Measurements from ENCODE around the gene PRKCH. TPM values are rescaled to one million over a fixed set of nuclear protein-coding genes. Genes with fewer than 3 reads are reported as not detected.

Gene PRKCH
- total and polyA plus RNA-seq, 2 of the 13 experiments (the other 11 are each of a cell fraction or from before 2014, with no cell fraction given) = 0.48 to 1.3 TPM

DNA sequence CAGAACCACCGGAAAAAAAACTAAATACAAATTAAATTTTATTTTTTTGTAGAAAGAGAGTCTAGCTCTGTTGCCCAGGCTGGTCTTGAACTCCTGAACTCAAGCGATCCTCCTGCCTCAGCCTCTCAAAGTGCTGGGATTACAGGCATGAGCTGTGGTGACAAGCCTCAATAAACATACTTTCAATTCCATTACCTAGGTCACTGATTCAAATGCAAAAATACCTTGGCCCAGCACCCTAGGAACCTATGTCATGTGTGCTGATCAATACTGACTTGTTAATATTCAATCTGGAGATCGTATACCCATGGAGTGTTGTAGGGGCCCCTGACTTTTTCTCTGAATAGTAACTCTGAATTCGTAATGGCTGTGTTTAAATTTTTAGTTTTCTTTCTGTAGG is 33.2 kb upstream of the PRKCH start (continued):
- TF ChIP-seq, protein P1, sequence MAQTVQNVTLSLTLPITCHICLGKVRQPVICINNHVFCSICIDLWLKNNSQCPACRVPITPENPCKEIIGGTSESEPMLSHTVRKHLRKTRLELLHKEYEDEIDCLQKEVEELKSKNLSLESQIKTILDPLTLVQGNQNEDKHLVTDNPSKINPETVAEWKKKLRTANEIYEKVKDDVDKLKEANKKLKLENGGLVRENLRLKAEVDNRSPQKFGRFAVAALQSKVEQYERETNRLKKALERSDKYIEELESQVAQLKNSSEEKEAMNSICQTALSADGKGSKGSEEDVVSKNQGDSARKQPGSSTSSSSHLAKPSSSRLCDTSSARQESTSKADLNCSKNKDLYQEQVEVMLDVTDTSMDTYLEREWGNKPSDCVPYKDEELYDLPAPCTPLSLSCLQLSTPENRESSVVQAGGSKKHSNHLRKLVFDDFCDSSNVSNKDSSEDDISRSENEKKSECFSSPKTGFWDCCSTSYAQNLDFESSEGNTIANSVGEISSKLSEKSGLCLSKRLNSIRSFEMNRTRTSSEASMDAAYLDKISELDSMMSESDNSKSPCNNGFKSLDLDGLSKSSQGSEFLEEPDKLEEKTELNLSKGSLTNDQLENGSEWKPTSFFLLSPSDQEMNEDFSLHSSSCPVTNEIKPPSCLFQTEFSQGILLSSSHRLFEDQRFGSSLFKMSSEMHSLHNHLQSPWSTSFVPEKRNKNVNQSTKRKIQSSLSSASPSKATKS (CRISPR knock-in tag; IDR thresholded peaks at IDR 0.05) = no peak
- TF ChIP-seq TMF1 (CRISPR knock-in tag; IDR thresholded peaks at IDR 0.05; ENCODE audit: low read depth) = no peak
- no peak for TF ChIP-seq KLF16 (CRISPR knock-in tag; IDR thresholded peaks at IDR 0.05)
- no peak for TF ChIP-seq ZNF749 (CRISPR knock-in tag; IDR thresholded peaks at IDR 0.05; ENCODE audit: borderline replicate concordance)
- TF ChIP-seq KDM1A (CRISPR knock-in tag; IDR thresholded peaks at IDR 0.05) = peak; percentile 57; the same call in 1 of the 2 replicates
- peak; percentile 49; the same call in 1 of the 2 replicates for TF ChIP-seq HDAC1 (CRISPR knock-in tag; IDR thresholded peaks at IDR 0.05)
- TF ChIP-seq ZMYM4 (CRISPR knock-in tag; IDR thresholded peaks at IDR 0.05) = peak; percentile 61; the same call in 1 of the 2 replicates
- TF ChIP-seq MEIS2 (CRISPR knock-in tag; IDR thresholded peaks at IDR 0.05) = no peak
- TF ChIP-seq HIVEP1 (CRISPR knock-in tag; IDR thresholded peaks at IDR 0.05) = no peak
- no peak for TF ChIP-seq ZNF709 (CRISPR knock-in tag; IDR thresholded peaks at IDR 0.05)
- no peak for TF ChIP-seq DDIT3 (CRISPR knock-in tag; IDR thresholded peaks at IDR 0.05)
- no peak for TF ChIP-seq KDM3A (CRISPR knock-in tag; IDR thresholded peaks at IDR 0.05; ENCODE audit: low read depth)
- TF ChIP-seq ZKSCAN8 (CRISPR knock-in tag; IDR thresholded peaks at IDR 0.05; ENCODE audit: borderline replicate concordance) = no peak
- TF ChIP-seq GATAD2A (CRISPR knock-in tag; IDR thresholded peaks at IDR 0.05) = 0 out of 2 replicates have a peak, but pooled peaks have one; percentile 22
- TF ChIP-seq ZNF552 (CRISPR knock-in tag; IDR thresholded peaks at IDR 0.05; ENCODE audit: borderline replicate concordance) = no peak
- TF ChIP-seq ZNF263 (CRISPR knock-in tag; IDR thresholded peaks at IDR 0.05) = no peak
- no peak for TF ChIP-seq ZBTB42 (CRISPR knock-in tag; IDR thresholded peaks at IDR 0.05)
- TF ChIP-seq, protein P2, sequence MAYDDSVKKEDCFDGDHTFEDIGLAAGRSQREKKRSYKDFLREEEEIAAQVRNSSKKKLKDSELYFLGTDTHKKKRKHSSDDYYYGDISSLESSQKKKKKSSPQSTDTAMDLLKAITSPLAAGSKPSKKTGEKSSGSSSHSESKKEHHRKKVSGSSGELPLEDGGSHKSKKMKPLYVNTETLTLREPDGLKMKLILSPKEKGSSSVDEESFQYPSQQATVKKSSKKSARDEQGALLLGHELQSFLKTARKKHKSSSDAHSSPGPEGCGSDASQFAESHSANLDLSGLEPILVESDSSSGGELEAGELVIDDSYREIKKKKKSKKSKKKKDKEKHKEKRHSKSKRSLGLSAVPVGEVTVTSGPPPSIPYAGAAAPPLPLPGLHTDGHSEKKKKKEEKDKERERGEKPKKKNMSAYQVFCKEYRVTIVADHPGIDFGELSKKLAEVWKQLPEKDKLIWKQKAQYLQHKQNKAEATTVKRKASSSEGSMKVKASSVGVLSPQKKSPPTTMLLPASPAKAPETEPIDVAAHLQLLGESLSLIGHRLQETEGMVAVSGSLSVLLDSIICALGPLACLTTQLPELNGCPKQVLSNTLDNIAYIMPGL (CRISPR knock-in tag; IDR thresholded peaks at IDR 0.05; ENCODE audit: borderline replicate concordance in 1 of 2, low read depth in 1 of 2) = no peak
- no peak for TF ChIP-seq ATRX (CRISPR knock-in tag; IDR thresholded peaks at IDR 0.05; ENCODE audit: borderline replicate concordance)
- TF ChIP-seq ZNF879 (CRISPR knock-in tag; IDR thresholded peaks at IDR 0.05) = no peak
- TF ChIP-seq, protein P3, sequence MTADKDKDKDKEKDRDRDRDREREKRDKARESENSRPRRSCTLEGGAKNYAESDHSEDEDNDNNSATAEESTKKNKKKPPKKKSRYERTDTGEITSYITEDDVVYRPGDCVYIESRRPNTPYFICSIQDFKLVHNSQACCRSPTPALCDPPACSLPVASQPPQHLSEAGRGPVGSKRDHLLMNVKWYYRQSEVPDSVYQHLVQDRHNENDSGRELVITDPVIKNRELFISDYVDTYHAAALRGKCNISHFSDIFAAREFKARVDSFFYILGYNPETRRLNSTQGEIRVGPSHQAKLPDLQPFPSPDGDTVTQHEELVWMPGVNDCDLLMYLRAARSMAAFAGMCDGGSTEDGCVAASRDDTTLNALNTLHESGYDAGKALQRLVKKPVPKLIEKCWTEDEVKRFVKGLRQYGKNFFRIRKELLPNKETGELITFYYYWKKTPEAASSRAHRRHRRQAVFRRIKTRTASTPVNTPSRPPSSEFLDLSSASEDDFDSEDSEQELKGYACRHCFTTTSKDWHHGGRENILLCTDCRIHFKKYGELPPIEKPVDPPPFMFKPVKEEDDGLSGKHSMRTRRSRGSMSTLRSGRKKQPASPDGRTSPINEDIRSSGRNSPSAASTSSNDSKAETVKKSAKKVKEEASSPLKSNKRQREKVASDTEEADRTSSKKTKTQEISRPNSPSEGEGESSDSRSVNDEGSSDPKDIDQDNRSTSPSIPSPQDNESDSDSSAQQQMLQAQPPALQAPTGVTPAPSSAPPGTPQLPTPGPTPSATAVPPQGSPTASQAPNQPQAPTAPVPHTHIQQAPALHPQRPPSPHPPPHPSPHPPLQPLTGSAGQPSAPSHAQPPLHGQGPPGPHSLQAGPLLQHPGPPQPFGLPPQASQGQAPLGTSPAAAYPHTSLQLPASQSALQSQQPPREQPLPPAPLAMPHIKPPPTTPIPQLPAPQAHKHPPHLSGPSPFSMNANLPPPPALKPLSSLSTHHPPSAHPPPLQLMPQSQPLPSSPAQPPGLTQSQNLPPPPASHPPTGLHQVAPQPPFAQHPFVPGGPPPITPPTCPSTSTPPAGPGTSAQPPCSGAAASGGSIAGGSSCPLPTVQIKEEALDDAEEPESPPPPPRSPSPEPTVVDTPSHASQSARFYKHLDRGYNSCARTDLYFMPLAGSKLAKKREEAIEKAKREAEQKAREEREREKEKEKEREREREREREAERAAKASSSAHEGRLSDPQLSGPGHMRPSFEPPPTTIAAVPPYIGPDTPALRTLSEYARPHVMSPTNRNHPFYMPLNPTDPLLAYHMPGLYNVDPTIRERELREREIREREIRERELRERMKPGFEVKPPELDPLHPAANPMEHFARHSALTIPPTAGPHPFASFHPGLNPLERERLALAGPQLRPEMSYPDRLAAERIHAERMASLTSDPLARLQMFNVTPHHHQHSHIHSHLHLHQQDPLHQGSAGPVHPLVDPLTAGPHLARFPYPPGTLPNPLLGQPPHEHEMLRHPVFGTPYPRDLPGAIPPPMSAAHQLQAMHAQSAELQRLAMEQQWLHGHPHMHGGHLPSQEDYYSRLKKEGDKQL (CRISPR knock-in tag; IDR thresholded peaks at IDR 0.05; ENCODE audit: low read depth) = no peak
- TF ChIP-seq SALL1 (CRISPR knock-in tag; IDR thresholded peaks at IDR 0.05) = peak; percentile 13; the same call in 1 of the 2 replicates
- no peak for TF ChIP-seq ZNF605 (CRISPR knock-in tag; IDR thresholded peaks at IDR 0.05)
